ENCODE data around the gene GPSM1.

GRCh38 chr9:136297016-136297691 is 30.2 kb upstream of the GPSM1 start:
- TF ChIP-seq, protein P1, sequence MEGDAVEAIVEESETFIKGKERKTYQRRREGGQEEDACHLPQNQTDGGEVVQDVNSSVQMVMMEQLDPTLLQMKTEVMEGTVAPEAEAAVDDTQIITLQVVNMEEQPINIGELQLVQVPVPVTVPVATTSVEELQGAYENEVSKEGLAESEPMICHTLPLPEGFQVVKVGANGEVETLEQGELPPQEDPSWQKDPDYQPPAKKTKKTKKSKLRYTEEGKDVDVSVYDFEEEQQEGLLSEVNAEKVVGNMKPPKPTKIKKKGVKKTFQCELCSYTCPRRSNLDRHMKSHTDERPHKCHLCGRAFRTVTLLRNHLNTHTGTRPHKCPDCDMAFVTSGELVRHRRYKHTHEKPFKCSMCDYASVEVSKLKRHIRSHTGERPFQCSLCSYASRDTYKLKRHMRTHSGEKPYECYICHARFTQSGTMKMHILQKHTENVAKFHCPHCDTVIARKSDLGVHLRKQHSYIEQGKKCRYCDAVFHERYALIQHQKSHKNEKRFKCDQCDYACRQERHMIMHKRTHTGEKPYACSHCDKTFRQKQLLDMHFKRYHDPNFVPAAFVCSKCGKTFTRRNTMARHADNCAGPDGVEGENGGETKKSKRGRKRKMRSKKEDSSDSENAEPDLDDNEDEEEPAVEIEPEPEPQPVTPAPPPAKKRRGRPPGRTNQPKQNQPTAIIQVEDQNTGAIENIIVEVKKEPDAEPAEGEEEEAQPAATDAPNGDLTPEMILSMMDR (IDR thresholded peaks at IDR 0.05; ENCODE audit: poor library complexity) = no peak
- no peak for TF ChIP-seq EZH2phosphoT487 (IDR thresholded peaks at IDR 0.05; ENCODE audit: low read depth, severe bottlenecking, unreplicated experiment)
